Measurements from ENCODE around the gene VWA2.
"Not testable (repeated sequence)": the region's sequence is repeated elsewhere in the genome, so short reads cannot be mapped to it uniquely, and the experiment has no call there.

VWA2 gene

GRCh38 chr10:114319406-114320248 is 80.6 kb downstream of the VWA2 start:
- no peak for DNase-seq (ENCODE audit: low spot score)

- no peak for DNase-seq (ENCODE audit: low spot score)
Observed at GRCh38 chr10:114320249-114321116, 81.4 kb downstream of the VWA2 start.

GRCh38 chr10:114322344-114322743 is 83.3 kb downstream of the VWA2 start:
- DNase-seq (ENCODE audit: low spot score) = no peak

GRCh38 chr10:114323023-114323422 is 84.0 kb downstream of the VWA2 start:
- no peak for DNase-seq (ENCODE audit: low spot score)

- DNase-seq (ENCODE audit: low spot score) = no peak
Observed at GRCh38 chr10:114326795-114327194, 87.7 kb downstream of the VWA2 start.

GRCh38 chr10:114327537-114328440 is 88.7 kb downstream of the VWA2 start:
- no peak for DNase-seq (ENCODE audit: low spot score)

GRCh38 chr10:114328441-114328812 is 89.4 kb downstream of the VWA2 start:
- DNase-seq (ENCODE audit: low spot score) = no peak

- DNase-seq (ENCODE audit: low spot score) = no peak
Observed at GRCh38 chr10:114328874-114329273, 89.8 kb downstream of the VWA2 start.

GRCh38 chr10:114329634-114330365 is 90.7 kb downstream of the VWA2 start:
- DNase-seq (ENCODE audit: low spot score) = no peak

- DNase-seq (ENCODE audit: low spot score) = no peak
Observed at GRCh38 chr10:114332301-114333192, 93.5 kb downstream of the VWA2 start.

- DNase-seq (ENCODE audit: low spot score) = not testable (repeated sequence)
Observed at GRCh38 chr10:114333441-114333840, 94.4 kb downstream of the VWA2 start.

- DNase-seq (ENCODE audit: low spot score) = no peak
Observed at GRCh38 chr10:114334301-114334700, 95.2 kb downstream of the VWA2 start.

GRCh38 chr10:114335614-114336013 is 96.6 kb downstream of the VWA2 start:
- DNase-seq (ENCODE audit: low spot score) = no peak

GRCh38 chr10:114336823-114337509 is 97.9 kb downstream of the VWA2 start:
- no peak for DNase-seq (ENCODE audit: low spot score)

- no peak for DNase-seq (ENCODE audit: low spot score)
Observed at GRCh38 chr10:114337510-114338462, 98.7 kb downstream of the VWA2 start.

GRCh38 chr10:114340816-114341215 is 101.8 kb downstream of the VWA2 start:
- no peak for DNase-seq (ENCODE audit: low spot score)

Measured in HuH-7.5 (cell line).